ENCODE data around the gene WDR4. TPM values are rescaled to one million over a fixed set of nuclear protein-coding genes. Genes with fewer than 3 reads are reported as not detected.

The WDR4 gene
- total RNA-seq, 6 donors from 2014 or later, result 10.2 to 49.2 (median 18.6) TPM

- ATAC-seq (ENCODE audit: low FRiP score in 2 of 2) (peak; percentile 90 to 94), DNase-seq (peak in 1 of 2 donors; percentile 78)
- TF ChIP-seq POLR2A (IDR thresholded peaks at IDR 0.05), result no peak
- TF ChIP-seq CTCF (IDR thresholded peaks at IDR 0.05), result peak; percentile 67 to 86 (median 80)
- TF ChIP-seq EP300 (IDR thresholded peaks at IDR 0.05), result no peak
- peak; percentile 15 to 16 for TF ChIP-seq POLR2AphosphoS5 (IDR thresholded peaks at IDR 0.05)
- Histone ChIP-seq H3K27ac (peak overlapping the region in 1 of 4 donors; percentile 30), H3K36me3 (no peaks in the 10 kb centered on the region), H3K4me1 (peaks cover 5 to 15% (median 9%) of the 10 kb centered on the region in 4 donors), H3K9me3 (no peaks in the 10 kb centered on the region), H3K4me3 (peak overlapping the region in 2 of 4 donors; percentile 11 to 25), H3K27me3 (no peaks in the 10 kb centered on the region)
- WGBS, 2 donors, result 26 to 31% methylated on average over 18 of the region's 18 CpGs
Observed at GRCh38 chr21:42923553-42924432, 44.5 kb upstream of the WDR4 start.

GRCh38 chr21:42922918-42923317 is 43.6 kb upstream of the WDR4 start:
- Histone ChIP-seq H3K4me1 (peaks cover 5 to 15% (median 9%) of the 10 kb centered on the region in 4 donors), H3K27ac (no peak overlapping the region), H3K9me3 (no peaks in the 10 kb centered on the region), H3K27me3 (no peaks in the 10 kb centered on the region), H3K36me3 (no peaks in the 10 kb centered on the region), H3K4me3 (no peak overlapping the region)
- 92% methylated on average over 16 to 18 of the region's 18 CpGs for WGBS, 2 donors
- TF ChIP-seq POLR2AphosphoS5 (IDR thresholded peaks at IDR 0.05), result no peak
- no peak for TF ChIP-seq POLR2A (IDR thresholded peaks at IDR 0.05)
- TF ChIP-seq CTCF (IDR thresholded peaks at IDR 0.05), result no peak
- TF ChIP-seq EP300 (IDR thresholded peaks at IDR 0.05), result no peak
- ATAC-seq (ENCODE audit: low FRiP score in 2 of 2) (no peak), DNase-seq (peak in 1 of 2 donors; percentile 70)

- H3K27ac ChIP-seq, result no peak overlapping the region
- no peak for DNase-seq
- no peaks in the 10 kb centered on the region for H3K27me3 ChIP-seq
- no peak for ATAC-seq (ENCODE audit: low FRiP score in 2 of 2)
- no peak overlapping the region for H3K4me3 ChIP-seq
- 88 to 90% methylated on average over 4 of the region's 4 CpGs for WGBS, 2 donors
- TF ChIP-seq CTCF (IDR thresholded peaks at IDR 0.05), result no peak
- no peak for TF ChIP-seq POLR2A (IDR thresholded peaks at IDR 0.05)
- TF ChIP-seq POLR2AphosphoS5 (IDR thresholded peaks at IDR 0.05), result no peak
- TF ChIP-seq EP300 (IDR thresholded peaks at IDR 0.05), result no peak
- H3K4me1 ChIP-seq, result peaks cover 5 to 15% (median 9%) of the 10 kb centered on the region in 4 donors
- no peaks in the 10 kb centered on the region for H3K9me3 ChIP-seq
- H3K36me3 ChIP-seq, result no peaks in the 10 kb centered on the region
Observed at GRCh38 chr21:42921927-42922326, 42.6 kb upstream of the WDR4 start.

GRCh38 chr21:42918291-42918690 is 39.0 kb upstream of the WDR4 start:
- Histone ChIP-seq H3K27me3 (no peaks in the 10 kb centered on the region), H3K36me3 (peaks cover 0 to 4% (median 0%) of the 10 kb centered on the region in 4 donors), H3K27ac (no peak overlapping the region), H3K4me3 (no peak overlapping the region), H3K4me1 (no peaks in the 10 kb centered on the region), H3K9me3 (no peaks in the 10 kb centered on the region)
- DNase-seq (no peak), ATAC-seq (ENCODE audit: low FRiP score in 2 of 2) (no peak)
- 87 to 96% methylated on average over 6 of the region's 6 CpGs for WGBS, 2 donors
- TF ChIP-seq POLR2AphosphoS5 (IDR thresholded peaks at IDR 0.05), result no peak
- no peak for TF ChIP-seq POLR2A (IDR thresholded peaks at IDR 0.05)
- no peak for TF ChIP-seq CTCF (IDR thresholded peaks at IDR 0.05)
- TF ChIP-seq EP300 (IDR thresholded peaks at IDR 0.05), result no peak
